ENCODE results near the gene MYH10. TPM values are rescaled to one million over a fixed set of nuclear protein-coding genes. Genes with fewer than 3 reads are reported as not detected.

MYH10 gene
- total RNA-seq, 2 donors from 2014 or later, result 251 to 257 TPM

GRCh38 chr17:8631554-8631877 lies 991 bp upstream of the MYH10 start:
- peaks cover 23% of the 10 kb centered on the region for H3K4me1 Mint-ChIP-seq
- peak overlapping the region; percentile 93 for H3K27ac Mint-ChIP-seq
- no peak for DNase-seq
- peak; percentile 6 for TF ChIP-seq CTCF (conservative IDR thresholded peaks at IDR 0.05)
- Histone ChIP-seq H3K4me3 (ENCODE audit: low read length) (peak overlapping the region; percentile 93), H3K27me3 (ENCODE audit: control insufficient read depth, insufficient read depth, low read length, poor library complexity, severe bottlenecking) (no peaks in the 10 kb centered on the region), H3K27ac (ENCODE audit: low read depth, low read length) (peak overlapping the region; percentile 95), H3K9ac (ENCODE audit: extremely low read depth, low read length, poor library complexity, severe bottlenecking) (peak overlapping the region; percentile 80), H3K36me3 (ENCODE audit: control insufficient read depth, insufficient read depth, low read length) (no peaks in the 10 kb centered on the region), H3K9me3 (ENCODE audit: control insufficient read depth, low read length) (no peaks in the 10 kb centered on the region), H3K4me1 (ENCODE audit: control insufficient read depth, insufficient read depth, low read length) (peaks cover 8% of the 10 kb centered on the region)
- 1 to 3% methylated on average over 10 to 13 of the region's 13 CpGs for WGBS, 2 experiments (ENCODE audit: insufficient coverage in 1 of 2, insufficient read length in 1 of 2)
- H3K36me3 Mint-ChIP-seq (ENCODE audit: low read depth), result no peaks in the 10 kb centered on the region
- H3K27me3 Mint-ChIP-seq (ENCODE audit: insufficient read depth), result no peaks in the 10 kb centered on the region
- peak overlapping the region; percentile 99 for H3K4me3 Mint-ChIP-seq
- H3K9me3 Mint-ChIP-seq, result no peaks in the 10 kb centered on the region

DNA sequence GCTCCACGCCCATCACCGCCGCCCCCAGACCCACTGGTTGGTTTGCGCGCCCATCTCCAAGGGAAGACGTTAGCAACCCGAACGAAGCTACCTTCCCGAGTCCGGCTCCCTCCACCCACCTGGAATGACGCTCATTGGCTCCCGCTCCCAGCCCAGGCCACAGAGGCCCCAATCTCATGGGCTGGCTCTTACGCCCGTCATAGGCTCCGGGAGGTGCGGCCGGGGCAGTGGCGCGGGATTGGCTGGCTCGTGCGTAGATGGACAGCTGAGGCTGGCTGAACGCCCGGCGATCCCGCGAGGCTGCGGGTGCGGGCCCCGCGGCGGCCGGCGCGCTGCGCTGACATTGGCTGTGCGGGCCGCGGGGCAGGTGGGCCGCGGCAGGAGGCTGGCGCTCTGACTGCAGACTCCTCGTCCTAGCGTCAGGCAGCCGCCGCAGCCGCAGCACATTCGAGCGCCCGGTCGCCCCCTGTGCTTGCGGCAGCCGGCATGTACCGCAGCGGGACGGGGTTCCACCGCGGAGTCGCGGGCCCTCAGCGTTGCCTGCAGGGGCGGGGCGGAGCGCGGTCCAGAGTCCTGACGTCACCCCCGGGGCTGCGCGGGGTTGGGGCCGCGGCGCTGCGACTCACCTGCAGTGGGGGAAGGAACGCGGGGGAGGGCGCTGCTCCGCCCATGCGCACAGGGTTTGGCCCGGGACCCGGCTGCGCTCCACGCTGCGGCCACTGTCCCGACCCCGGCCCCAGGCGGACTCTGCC lies 453 bp upstream of the MYH10 start:
- Histone ChIP-seq H3K27me3 (ENCODE audit: control insufficient read depth, insufficient read depth, low read length, poor library complexity, severe bottlenecking) (no peaks in the 10 kb centered on the region), H3K36me3 (ENCODE audit: control insufficient read depth, insufficient read depth, low read length) (peaks cover 2% of the 10 kb centered on the region), H3K9ac (ENCODE audit: extremely low read depth, low read length, poor library complexity, severe bottlenecking) (peak overlapping the region; percentile 80), H3K4me1 (ENCODE audit: control insufficient read depth, insufficient read depth, low read length) (peaks cover 8% of the 10 kb centered on the region), H3K27ac (ENCODE audit: low read depth, low read length) (peak overlapping the region; percentile 95), H3K9me3 (ENCODE audit: control insufficient read depth, low read length) (no peaks in the 10 kb centered on the region), H3K4me3 (ENCODE audit: low read length) (peak overlapping the region; percentile 93)
- no peaks in the 10 kb centered on the region for H3K27me3 Mint-ChIP-seq (ENCODE audit: insufficient read depth)
- TF ChIP-seq CTCF (conservative IDR thresholded peaks at IDR 0.05), result peak; percentile 64
- peaks cover 23% of the 10 kb centered on the region for H3K4me1 Mint-ChIP-seq
- no peaks in the 10 kb centered on the region for H3K9me3 Mint-ChIP-seq
- H3K4me3 Mint-ChIP-seq, result peak overlapping the region; percentile 99
- H3K27ac Mint-ChIP-seq, result peak overlapping the region; percentile 93
- WGBS, 2 experiments (ENCODE audit: insufficient coverage in 1 of 2, insufficient read length in 1 of 2), result 0% methylated on average over 17 to 85 of the region's 85 CpGs
- no peaks in the 10 kb centered on the region for H3K36me3 Mint-ChIP-seq (ENCODE audit: low read depth)
- DNase-seq, result peak; percentile 100

DNA sequence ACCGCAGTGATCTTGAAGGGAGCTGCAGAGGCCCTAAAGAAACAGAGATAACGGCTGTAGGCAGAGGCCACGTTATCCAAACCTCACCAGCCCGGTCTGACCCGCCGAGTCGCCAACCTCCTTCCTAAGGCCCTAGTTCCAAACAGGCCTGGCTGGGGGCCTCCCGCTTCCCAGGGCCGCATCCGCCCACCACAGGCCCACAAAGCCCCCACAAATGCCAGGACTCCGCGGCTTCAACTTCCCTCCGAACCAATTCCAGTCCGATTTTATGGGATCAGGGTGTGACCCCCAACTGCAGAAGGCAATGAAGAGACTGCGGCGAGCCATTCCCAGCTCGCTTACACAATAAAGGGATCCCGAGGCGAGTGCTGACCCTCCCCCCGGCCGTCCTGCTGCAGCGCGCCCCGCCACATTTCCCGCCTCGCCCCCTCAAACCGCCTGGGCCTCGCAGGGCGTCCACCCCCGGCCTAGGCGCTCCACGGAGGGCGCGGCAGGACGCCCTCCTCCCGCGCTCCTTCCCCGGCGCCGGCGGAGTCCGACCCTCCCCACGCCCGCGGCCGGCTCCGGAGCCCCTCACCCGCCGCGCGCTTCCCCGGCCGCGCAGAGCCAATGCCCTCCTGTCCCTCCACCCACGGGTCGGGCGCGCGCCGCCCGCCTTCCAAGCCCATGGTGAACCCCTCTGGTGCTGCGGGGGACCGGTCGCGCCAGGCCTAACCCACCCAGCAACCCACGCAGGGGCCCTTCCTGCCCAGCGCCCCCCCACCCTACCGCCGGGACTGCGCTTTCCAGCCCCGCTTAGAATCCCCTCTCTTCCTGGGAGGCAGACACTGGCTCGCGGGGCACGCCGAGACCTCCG lies 926 bp downstream of the MYH10 start:
- WGBS, 2 experiments (ENCODE audit: insufficient coverage in 1 of 2, insufficient read length in 1 of 2), result 0% methylated on average over 35 to 75 of the region's 76 CpGs
- TF ChIP-seq CTCF (conservative IDR thresholded peaks at IDR 0.05), result no peak
- Mint-ChIP-seq H3K36me3 (ENCODE audit: low read depth) (peaks cover 1% of the 10 kb centered on the region), H3K4me3 (peak overlapping the region; percentile 99), H3K27me3 (ENCODE audit: insufficient read depth) (no peaks in the 10 kb centered on the region), H3K27ac (peak overlapping the region; percentile 99), H3K4me1 (peaks cover 23% of the 10 kb centered on the region), H3K9me3 (no peaks in the 10 kb centered on the region)
- peak; percentile 86 for DNase-seq
- Histone ChIP-seq H3K9me3 (ENCODE audit: control insufficient read depth, low read length) (no peaks in the 10 kb centered on the region), H3K9ac (ENCODE audit: extremely low read depth, low read length, poor library complexity, severe bottlenecking) (peak overlapping the region; percentile 85), H3K36me3 (ENCODE audit: control insufficient read depth, insufficient read depth, low read length) (peaks cover 4% of the 10 kb centered on the region), H3K4me1 (ENCODE audit: control insufficient read depth, insufficient read depth, low read length) (peaks cover 8% of the 10 kb centered on the region), H3K27me3 (ENCODE audit: control insufficient read depth, insufficient read depth, low read length, poor library complexity, severe bottlenecking) (no peaks in the 10 kb centered on the region), H3K4me3 (ENCODE audit: low read length) (peak overlapping the region; percentile 82), H3K27ac (ENCODE audit: low read depth, low read length) (peak overlapping the region; percentile 84)
